ENCODE measurements around the gene MAP2K5. TPM values are rescaled to one million over a fixed set of nuclear protein-coding genes. Genes with fewer than 3 reads are reported as not detected.

MAP2K5 gene
- total and polyA plus RNA-seq, 8 donors: 1.8 to 94.6 (median 11.1) TPM

DNA sequence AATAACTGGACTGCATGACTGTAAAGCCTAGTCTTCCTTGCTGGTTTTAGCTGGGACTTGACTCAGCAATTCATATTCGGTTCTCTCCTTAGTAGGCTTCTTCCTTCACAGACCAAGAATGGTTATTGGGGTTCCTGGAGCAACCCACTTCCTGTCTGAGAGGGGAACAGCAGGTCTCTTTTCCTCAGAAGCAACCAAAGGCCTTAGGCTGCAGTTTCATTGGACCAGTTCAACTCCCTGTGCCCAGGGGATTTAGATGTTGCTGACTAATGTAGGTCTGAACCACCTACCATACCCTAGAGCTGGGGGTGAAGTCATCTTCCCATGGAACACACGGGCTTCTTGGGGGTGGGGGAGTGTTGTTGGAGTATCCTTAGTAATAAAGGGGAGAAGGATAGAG lies 198.8 kb downstream of the MAP2K5 start:
- TF ChIP-seq, protein P1, sequence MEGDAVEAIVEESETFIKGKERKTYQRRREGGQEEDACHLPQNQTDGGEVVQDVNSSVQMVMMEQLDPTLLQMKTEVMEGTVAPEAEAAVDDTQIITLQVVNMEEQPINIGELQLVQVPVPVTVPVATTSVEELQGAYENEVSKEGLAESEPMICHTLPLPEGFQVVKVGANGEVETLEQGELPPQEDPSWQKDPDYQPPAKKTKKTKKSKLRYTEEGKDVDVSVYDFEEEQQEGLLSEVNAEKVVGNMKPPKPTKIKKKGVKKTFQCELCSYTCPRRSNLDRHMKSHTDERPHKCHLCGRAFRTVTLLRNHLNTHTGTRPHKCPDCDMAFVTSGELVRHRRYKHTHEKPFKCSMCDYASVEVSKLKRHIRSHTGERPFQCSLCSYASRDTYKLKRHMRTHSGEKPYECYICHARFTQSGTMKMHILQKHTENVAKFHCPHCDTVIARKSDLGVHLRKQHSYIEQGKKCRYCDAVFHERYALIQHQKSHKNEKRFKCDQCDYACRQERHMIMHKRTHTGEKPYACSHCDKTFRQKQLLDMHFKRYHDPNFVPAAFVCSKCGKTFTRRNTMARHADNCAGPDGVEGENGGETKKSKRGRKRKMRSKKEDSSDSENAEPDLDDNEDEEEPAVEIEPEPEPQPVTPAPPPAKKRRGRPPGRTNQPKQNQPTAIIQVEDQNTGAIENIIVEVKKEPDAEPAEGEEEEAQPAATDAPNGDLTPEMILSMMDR (IDR thresholded peaks at IDR 0.05): no peak
- no peaks in the 10 kb centered on the region for H3K36me3 ChIP-seq
- no peak overlapping the region for H3K4me3 ChIP-seq
- no peak for DNase-seq
- no peaks in the 10 kb centered on the region for H3K9me3 ChIP-seq
- intact Hi-C loops (cut with DNase I; ENCODE audit: low total_unique reads): no loop called here
- no peak overlapping the region for H3K27ac ChIP-seq
- no peaks in the 10 kb centered on the region for H3K27me3 ChIP-seq
- peaks cover 0 to 19% (median 11%) of the 10 kb centered on the region in 4 donors for H3K4me1 ChIP-seq
- 57 to 89% (median 82%) methylated on average over 2 of the region's 2 CpGs for WGBS, 5 donors

DNA sequence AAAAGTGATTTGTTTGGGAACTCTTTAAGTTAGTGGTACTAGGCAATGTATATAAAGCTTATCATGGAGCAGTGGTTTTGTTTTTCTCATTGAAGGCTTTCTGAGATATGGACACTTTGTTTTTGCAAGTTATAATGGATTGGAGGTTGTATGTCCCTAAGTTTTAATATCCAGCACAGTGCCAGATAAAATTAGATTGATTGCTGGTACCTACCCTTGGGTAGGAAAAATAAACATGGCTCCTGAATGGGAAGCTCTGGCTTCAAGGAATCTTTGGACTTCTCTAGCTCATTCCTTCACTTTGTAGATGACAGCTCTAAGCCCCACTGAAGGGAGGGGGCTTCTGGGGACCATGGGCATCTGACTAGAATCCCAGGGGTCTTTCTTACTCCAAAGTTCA lies 201.1 kb downstream of the MAP2K5 start:
- Histone ChIP-seq H3K27ac (no peak overlapping the region), H3K4me3 (no peak overlapping the region), H3K27me3 (no peaks in the 10 kb centered on the region), H3K9me3 (no peaks in the 10 kb centered on the region), H3K36me3 (no peaks in the 10 kb centered on the region), H3K4me1 (peaks cover 0 to 24% (median 15%) of the 10 kb centered on the region in 4 donors)
- intact Hi-C loops (cut with DNase I; ENCODE audit: low total_unique reads): no loop called here
- TF ChIP-seq EP300 (IDR thresholded peaks at IDR 0.05): no peak
- TF ChIP-seq, protein P1 (IDR thresholded peaks at IDR 0.05): no peak
- no peak for TF ChIP-seq POLR2AphosphoS5 (IDR thresholded peaks at IDR 0.05)
- TF ChIP-seq POLR2A (IDR thresholded peaks at IDR 0.05): no peak
- no peak for DNase-seq

DNA sequence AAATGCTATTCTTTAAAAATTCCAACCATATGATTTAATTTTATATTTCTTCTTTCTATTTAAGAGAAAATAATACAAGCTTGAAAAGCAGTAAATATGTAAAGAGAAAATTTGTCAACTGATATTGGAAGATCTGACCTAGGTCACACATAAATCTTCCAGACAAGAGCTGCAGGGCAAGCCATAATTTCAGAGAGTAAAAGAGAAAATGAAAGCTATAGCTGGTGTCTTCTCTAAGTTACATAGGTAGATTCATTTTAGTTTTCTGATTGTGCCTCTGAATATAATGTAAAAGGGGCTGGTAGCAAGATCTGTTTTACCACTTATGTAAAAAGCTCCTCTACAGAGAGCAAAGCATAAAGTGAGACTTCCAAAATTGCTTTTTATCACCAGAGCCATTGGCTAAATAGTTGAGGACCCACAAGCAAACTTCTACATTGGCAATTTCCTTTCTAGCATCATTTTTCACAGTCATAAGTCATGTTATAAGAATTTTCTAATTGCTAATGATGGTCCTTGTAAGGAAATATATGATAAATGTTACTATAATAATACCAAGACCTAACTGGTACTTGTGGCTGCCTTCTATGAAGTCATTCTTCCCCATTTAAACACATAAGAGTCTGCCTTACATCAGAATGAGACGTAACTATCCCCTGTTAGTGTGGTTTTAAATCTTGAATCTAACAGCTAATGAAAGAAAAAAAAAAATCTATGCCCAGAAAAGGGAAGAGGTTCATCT lies 202.0 kb downstream of the MAP2K5 start:
- TF ChIP-seq POLR2AphosphoS5 (IDR thresholded peaks at IDR 0.05) (no peak), EP300 (IDR thresholded peaks at IDR 0.05) (no peak)
- TF ChIP-seq, protein P1 (IDR thresholded peaks at IDR 0.05): no peak
- 77 to 90% (median 86%) methylated on average over 1 of the region's 1 CpG for WGBS, 5 donors
- no peak overlapping the region for H3K4me3 ChIP-seq
- H3K27ac ChIP-seq: no peak overlapping the region
- no peaks in the 10 kb centered on the region for H3K9me3 ChIP-seq
- no peak for DNase-seq
- intact Hi-C loops (cut with DNase I; ENCODE audit: low total_unique reads): no loop called here
- H3K36me3 ChIP-seq: no peaks in the 10 kb centered on the region
- peaks cover 0 to 24% (median 15%) of the 10 kb centered on the region in 4 donors for H3K4me1 ChIP-seq
- no peaks in the 10 kb centered on the region for H3K27me3 ChIP-seq

DNA sequence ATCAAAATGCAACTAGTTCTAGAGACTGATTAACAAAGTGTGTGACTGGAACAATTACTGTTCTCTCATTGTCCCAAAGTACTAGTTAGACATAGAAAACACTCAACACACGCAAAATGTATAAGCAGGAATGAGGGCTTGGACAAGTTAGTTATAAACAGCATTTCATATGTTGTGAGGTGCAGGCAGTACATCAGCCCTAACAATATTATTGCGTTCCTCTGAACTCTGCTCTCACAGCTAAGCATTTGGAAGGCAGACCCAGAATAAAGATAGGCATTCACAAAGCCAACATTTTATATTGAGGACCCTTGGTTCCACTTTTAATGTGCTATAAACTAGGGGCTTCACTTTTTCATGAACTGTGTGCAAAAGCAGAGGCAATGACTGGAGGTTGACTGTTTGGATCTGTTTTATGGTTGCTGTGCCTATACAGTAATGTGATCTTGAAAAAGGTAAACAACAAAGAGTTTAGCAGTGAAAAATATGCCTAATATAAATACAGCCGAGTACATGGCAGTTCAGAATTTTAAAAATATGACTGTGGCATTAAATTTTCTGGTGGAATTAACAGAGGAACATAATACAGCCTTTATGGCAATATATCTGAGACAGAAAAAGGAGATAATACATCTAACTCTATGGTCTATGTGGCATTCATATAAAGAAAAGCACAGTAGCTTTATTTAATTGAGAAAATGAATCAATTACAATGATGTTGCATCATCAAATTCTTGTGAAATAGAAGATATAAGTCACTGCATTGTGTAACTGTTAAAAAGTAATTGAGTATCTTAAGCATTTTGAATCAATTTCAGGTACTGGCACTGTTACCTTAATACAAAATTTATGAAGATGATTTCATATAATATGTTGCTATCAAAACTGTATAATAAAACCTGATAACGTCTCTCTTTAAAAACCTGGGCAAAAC lies 202.8 kb downstream of the MAP2K5 start:
- intact Hi-C loops (cut with DNase I; ENCODE audit: low total_unique reads): no loop called here
- H3K27ac ChIP-seq: no peak overlapping the region
- no peaks in the 10 kb centered on the region for H3K36me3 ChIP-seq
- H3K27me3 ChIP-seq: no peaks in the 10 kb centered on the region
- no peak overlapping the region for H3K4me3 ChIP-seq
- 81 to 89% (median 87%) methylated on average over 4 of the region's 4 CpGs for WGBS, 5 donors
- H3K4me1 ChIP-seq: peaks cover 0 to 24% (median 15%) of the 10 kb centered on the region in 4 donors
- TF ChIP-seq POLR2AphosphoS5 (IDR thresholded peaks at IDR 0.05) (no peak), POLR2A (IDR thresholded peaks at IDR 0.05) (no peak), EP300 (IDR thresholded peaks at IDR 0.05) (no peak)
- TF ChIP-seq, protein P1 (IDR thresholded peaks at IDR 0.05): no peak
- no peaks in the 10 kb centered on the region for H3K9me3 ChIP-seq
- no peak for DNase-seq
